Medulla oblongata (tissue), 1 donor: ENCODE results near the gene SLC25A52.
"Not testable (repeated sequence)": the region's sequence is repeated elsewhere in the genome, so short reads cannot be mapped to it uniquely, and the experiment has no call there.

Experiments used
- DNase-seq: peaks from one replicate; pipeline ENCODE4 v3.0.0-alpha.2; 2015; ENCODE audit errors: extremely low spot score

SLC25A52 gene

GRCh38 chr18:31741097-31741735, 19.5 kb downstream of the SLC25A52 start:
- peak; percentile 51 for DNase-seq

GRCh38 chr18:31740180-31740579, 20.5 kb downstream of the SLC25A52 start:
- DNase-seq, result no peak

GRCh38 chr18:31739651-31740050, 21.0 kb downstream of the SLC25A52 start:
- DNase-seq, result no peak

DNA sequence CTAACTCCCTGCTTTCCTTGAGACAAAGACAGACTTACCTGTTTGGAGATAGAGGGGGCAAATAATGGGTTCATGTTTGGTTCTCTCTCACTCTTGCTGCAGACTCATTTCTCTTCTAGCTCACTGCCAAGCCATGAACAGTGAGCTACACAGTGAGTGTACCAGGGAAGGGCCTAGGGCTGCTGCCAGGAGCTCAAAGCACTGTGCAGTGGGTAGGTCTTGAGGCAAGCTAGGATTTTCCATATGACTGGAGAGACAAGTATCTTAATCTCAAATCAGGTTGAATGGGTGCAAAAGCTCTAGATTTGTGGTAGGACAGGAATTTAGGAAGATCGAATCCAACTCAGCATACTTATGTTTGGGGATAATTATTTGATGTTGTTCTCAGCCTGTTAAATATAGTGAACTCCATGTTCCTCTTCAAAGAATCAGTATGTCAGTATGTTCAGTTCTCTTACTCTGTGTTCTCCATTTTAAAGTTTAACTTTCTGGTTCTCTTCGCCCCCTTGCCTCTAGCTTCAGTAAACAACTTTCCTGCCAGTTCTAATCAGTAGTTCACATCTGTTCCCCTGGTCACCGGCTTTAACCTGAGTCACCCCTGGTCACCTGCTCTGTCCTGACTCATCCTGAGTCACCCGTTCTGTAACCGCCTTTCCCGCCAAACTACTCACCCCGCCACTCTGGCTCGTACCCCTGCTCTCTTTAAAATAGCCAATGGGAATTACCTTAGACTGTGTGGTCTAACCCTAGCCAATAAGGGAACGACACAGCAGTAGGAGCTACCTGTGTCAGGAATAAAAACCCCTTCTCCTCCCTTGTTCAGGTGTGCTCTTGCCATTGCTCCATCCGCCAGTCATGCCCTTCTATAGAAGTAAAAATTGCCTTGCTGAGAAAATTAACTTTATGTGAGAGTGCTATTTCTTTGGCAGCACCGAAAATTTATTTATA, 21.9 kb downstream of the SLC25A52 start:
- no peak for DNase-seq

- DNase-seq, result peak; percentile 28
Measured at GRCh38 chr18:31736630-31737029, 24.1 kb downstream of the SLC25A52 start.

DNA sequence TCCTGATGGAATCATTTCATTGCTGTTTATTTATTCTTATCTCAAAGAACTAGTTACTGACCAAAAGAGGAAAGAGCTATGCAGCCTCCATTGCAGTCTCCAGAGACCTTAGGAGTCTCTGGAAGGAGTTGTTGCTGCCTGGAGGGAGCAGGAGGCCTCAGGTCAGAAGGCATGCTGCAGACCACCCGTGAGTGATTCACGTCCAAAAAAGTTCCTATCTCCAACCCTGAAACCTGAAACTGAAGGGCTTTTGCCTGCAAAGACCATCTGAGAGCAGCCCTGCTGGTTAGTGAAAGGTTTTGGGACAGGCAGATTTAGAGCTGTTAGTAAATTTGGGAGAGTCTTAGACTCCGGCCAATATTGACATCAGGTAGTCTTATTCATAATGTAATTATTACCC, 29.1 kb downstream of the SLC25A52 start:
- DNase-seq, result no peak

DNA sequence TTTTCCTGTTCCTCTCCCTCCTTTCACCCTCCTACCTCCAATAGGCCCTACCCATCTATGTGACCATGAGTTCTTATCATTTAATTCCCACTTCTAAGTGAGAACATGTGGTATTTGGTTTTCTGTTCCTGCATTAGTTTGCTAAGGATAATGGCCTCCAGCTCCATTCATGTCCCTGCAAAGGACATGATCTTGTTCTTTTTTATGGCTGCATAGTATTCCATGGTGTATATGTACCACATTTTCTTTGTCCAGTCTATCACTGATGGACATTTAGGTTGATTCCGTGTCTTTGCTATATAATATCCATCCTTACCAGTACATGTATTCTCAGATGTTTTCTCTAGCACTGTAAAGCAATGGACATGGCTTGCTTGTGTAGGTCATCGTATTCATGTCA, 31.5 kb downstream of the SLC25A52 start:
- DNase-seq, result not testable (repeated sequence)

DNA sequence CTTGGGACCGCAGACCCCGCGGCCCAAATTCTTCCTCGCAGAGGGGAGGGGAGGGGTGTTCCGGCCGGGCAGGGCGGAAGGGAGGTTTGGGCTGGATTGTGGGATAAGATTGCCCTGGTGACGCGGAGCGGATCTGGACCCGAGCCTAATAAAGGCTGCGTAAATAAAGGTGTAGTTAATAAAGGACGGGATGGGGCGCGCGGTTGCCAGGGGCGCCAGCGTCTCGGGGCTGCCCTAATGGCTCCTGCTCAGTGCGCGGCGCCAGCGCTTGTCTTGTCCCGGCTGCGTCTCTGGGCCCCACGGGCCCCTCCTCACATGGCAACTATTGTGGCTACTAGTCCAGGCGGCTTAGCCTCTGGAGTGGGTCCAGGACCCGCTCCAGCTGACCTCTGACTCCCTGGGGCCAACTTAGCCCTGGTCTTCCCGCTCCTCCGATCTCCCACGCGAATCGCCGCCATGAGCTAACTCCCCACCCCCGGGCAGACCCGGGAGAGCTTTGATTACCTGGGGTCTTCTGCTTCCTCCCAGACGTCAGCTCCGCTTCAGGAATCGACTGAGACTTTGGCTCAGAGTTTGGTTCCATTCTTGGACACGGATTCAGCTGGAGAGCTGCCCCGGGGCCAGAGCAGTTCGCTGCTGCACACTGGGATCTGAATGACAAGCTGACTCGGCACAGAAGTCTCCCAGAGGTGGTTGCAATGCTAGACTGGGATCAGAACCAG, 36.5 kb downstream of the SLC25A52 start:
- DNase-seq, result peak; percentile 29

DNA sequence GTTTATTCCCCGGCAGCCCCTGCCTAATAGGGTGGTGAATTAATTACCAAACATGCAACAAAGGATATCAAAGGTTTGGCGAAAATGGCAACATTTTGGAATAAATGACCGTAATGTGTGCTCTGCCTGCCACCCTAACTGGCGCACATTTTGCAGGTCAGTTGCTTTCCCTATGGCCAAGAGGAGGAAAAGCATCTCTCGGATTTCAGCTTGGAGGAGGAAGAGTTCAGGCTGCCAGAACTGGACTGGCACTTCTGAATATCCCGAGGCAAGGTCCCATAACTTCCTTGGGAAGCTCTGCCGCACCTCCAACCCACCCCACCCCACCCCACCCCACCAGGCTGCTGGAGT, 37.1 kb downstream of the SLC25A52 start:
- DNase-seq, result no peak

GRCh38 chr18:31722369-31722957, 38.2 kb downstream of the SLC25A52 start:
- peak; percentile 94 for DNase-seq

DNA sequence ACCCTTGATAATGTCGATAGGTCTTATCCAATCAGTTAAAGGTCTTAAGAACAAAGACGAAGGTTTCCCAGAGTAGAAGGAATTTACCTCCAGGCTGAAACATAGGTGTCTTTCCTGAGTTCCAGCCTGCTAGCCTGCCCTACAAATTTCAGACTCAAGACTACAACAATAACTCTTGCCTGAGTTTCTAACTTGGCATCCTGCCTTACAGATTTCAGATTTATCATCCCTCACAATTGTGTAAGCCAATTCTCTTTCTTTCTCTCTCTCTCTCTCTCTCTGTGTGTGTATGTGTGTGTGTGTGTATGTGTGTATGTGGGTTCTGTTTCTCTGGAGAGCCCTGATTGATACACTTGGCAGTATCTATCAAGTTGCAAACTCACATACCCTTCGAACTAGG, 39.1 kb downstream of the SLC25A52 start:
- no peak for DNase-seq

DNA sequence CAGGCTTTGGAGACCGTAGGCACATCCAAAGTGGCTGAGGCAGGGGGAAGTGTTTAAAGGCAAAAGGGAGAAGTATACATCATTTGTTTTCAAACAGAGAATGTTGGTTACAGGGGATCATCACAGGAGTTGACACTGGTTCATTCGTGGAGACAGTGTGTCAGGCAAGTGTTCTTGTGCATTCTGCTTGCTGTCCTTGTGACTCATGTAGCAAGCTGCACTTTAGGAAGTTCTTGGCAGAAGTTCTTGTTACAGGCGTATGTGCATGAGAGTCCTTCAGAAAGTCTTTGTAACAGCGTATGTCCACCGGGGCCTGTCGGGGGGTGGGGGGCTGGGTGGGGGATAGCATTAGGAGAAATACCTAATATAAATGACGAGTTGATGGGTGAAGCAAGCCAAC, 39.8 kb downstream of the SLC25A52 start:
- no peak for DNase-seq

GRCh38 chr18:31719363-31720006, 41.2 kb downstream of the SLC25A52 start:
- DNase-seq, result no peak

DNA sequence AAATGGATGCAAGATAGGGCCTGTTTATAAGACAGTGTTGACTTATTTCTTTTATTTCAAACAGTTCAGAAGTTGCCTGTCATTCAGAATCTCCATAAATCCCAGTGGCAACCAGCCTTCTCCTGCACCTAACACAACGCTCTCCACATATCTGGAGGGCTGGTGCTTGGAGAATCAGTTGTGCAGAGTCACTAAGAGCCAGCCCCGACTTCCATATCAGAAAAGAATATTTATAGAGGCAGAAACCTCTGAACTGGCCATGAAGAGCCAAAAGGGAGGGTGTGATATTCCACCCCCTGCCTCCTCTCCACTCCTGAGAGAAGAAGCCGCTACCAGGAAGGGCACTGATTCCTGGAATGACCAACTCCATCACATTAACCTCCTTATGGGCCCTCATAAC, 42.3 kb downstream of the SLC25A52 start:
- DNase-seq, result no peak

DNA sequence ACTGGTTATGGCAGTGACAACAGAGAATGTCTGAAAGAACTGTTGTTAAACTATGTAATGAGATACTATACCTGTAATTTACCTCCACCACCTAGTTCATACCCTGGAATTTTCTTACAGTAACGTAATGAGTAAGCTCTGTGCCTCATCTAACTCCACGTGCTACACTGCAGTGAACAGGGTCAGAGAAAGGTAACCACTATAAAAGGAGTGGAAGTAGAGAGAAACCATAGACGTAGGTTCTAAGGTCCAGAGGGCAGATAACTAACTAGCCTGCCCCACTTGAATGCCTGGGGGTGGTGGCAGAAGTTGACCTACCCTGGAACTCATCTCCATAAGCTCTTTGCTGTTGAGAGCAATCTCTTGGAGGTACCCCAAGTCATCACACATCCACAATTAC, 44.3 kb downstream of the SLC25A52 start:
- DNase-seq, result no peak

DNA sequence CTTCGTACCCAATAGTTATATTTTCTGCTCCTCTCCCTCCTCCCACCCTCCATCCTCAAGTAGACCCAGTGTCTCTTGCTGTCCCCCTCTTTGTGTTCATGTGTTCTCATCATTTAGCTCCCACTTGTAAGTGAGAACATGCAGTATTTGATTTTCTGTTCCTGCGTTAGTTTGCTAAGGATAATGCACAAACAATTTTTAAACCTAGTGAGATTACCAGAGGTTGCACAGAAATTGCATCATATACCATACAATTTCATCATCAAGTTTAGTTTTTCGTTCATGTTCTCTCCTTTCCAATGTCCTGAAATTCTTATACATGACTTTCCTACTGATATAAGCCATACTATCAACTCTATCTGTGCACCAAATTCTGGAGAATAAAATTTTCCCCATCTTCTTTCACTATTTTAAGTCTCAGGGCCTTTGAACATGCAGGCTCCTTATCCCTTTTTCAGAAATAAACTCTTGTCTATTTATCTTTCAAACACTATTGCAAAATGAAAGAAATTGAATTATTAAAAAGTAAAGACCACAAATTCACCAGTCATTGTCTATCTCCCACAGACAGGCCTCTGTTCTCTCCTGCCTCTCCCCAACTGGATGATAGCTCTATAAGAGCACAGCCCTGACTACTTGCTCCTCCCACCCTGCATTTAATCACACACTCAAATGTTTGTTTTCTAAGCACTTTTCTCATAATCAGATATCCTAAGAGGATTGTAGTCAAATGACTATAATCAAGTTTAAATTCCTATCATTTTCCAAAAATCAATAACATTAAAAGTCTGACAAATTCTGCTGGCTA, 49.1 kb downstream of the SLC25A52 start:
- no peak for DNase-seq

DNA sequence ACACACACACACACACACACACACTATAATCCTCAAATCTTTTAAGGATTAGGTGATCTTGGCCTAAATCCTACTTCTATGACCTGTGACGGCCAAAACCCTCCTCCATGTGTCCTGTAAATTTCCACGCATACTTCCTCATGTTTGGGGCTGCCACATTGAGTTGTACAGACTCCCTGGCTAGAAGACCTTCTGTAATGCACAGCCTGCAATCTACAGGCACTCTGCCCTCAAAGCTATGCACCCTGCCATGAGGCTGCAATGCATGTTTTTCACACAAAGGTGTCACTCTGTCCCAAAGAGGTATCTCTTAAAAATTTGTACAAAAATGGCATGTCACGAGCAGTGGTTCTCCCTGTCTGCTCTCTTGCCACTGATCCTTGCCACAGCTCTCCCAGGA, 49.9 kb downstream of the SLC25A52 start:
- no peak for DNase-seq
